GM18517 (cell line): ENCODE measurements around the gene ACOX2.

Experiments used
- ATAC-seq: cut with Tn5 transposase; IDR thresholded peaks from one replicate; pipeline ENCODE4 v1.9.1; 2021; ENCODE audit warnings: mild to moderate bottlenecking, moderate library complexity; ENCODE audit not compliant: unreplicated experiment

Gene ACOX2

GRCh38 chr3:58474967-58475578, 61.9 kb downstream of the ACOX2 start:
- ATAC-seq: no peak

- no peak for ATAC-seq
Observed at GRCh38 chr3:58474348-58474911, 62.6 kb downstream of the ACOX2 start.

GRCh38 chr3:58473275-58473674, 63.7 kb downstream of the ACOX2 start:
- ATAC-seq: no peak

GRCh38 chr3:58471025-58471887, 65.7 kb downstream of the ACOX2 start:
- no peak for ATAC-seq

GRCh38 chr3:58470363-58471024, 66.5 kb downstream of the ACOX2 start:
- ATAC-seq: no peak

- no peak for ATAC-seq
Observed at GRCh38 chr3:58469096-58469495, 67.9 kb downstream of the ACOX2 start.

GRCh38 chr3:58466899-58467563, 70.0 kb downstream of the ACOX2 start:
- ATAC-seq: no peak

- no peak for ATAC-seq
Observed at GRCh38 chr3:58464866-58465265, 72.1 kb downstream of the ACOX2 start.

GRCh38 chr3:58463942-58464271, 73.1 kb downstream of the ACOX2 start:
- ATAC-seq: no peak

GRCh38 chr3:58463181-58463941, 73.6 kb downstream of the ACOX2 start:
- peak; percentile 67 for ATAC-seq

- ATAC-seq: no peak
Observed at GRCh38 chr3:58462829-58463180, 74.2 kb downstream of the ACOX2 start.

- no peak for ATAC-seq
Observed at GRCh38 chr3:58459160-58459559, 77.8 kb downstream of the ACOX2 start.
